ENCODE data around the gene GMDS. TPM values are rescaled to one million over a fixed set of nuclear protein-coding genes. Genes with fewer than 3 reads are reported as not detected.

The GMDS gene
- total RNA-seq, 2 donors from 2014 or later, result 18.2 to 20.5 TPM

- H3K4me3 Mint-ChIP-seq, result no peak overlapping the region
- H3K27me3 Mint-ChIP-seq, result peaks cover 60% of the 10 kb centered on the region
- no peak for ATAC-seq
- DNase-seq, result no peak
- H3K9me3 ChIP-seq (ENCODE audit: control insufficient read depth, low read length, poor library complexity, severe bottlenecking), result no peaks in the 10 kb centered on the region
- peaks cover 11% of the 10 kb centered on the region for H3K36me3 Mint-ChIP-seq (ENCODE audit: low read depth)
- H3K4me1 Mint-ChIP-seq, result peaks cover 18% of the 10 kb centered on the region
- H3K27ac Mint-ChIP-seq, result no peak overlapping the region
Measured at GRCh38 chr6:1621070-1621701, 624.2 kb downstream of the GMDS start.

GRCh38 chr6:1620504-1621069 is 624.8 kb downstream of the GMDS start:
- DNase-seq, result no peak
- H3K27ac Mint-ChIP-seq, result no peak overlapping the region
- H3K36me3 Mint-ChIP-seq (ENCODE audit: low read depth), result peaks cover 11% of the 10 kb centered on the region
- no peaks in the 10 kb centered on the region for H3K9me3 ChIP-seq (ENCODE audit: control insufficient read depth, low read length, poor library complexity, severe bottlenecking)
- ATAC-seq, result no peak
- H3K4me1 Mint-ChIP-seq, result peaks cover 14% of the 10 kb centered on the region
- no peak overlapping the region for H3K4me3 Mint-ChIP-seq
- H3K27me3 Mint-ChIP-seq, result peaks cover 54% of the 10 kb centered on the region

GRCh38 chr6:1619673-1620503 is 625.5 kb downstream of the GMDS start:
- peaks cover 47% of the 10 kb centered on the region for H3K27me3 Mint-ChIP-seq
- H3K27ac Mint-ChIP-seq, result no peak overlapping the region
- peaks cover 7% of the 10 kb centered on the region for H3K4me1 Mint-ChIP-seq
- peak overlapping the region; percentile 39 for H3K4me3 Mint-ChIP-seq
- no peaks in the 10 kb centered on the region for H3K9me3 ChIP-seq (ENCODE audit: control insufficient read depth, low read length, poor library complexity, severe bottlenecking)
- peak; percentile 14 for ATAC-seq
- H3K36me3 Mint-ChIP-seq (ENCODE audit: low read depth), result peaks cover 8% of the 10 kb centered on the region
- no peak for DNase-seq

- peaks cover 7% of the 10 kb centered on the region for H3K4me1 Mint-ChIP-seq
- no peaks in the 10 kb centered on the region for H3K9me3 ChIP-seq (ENCODE audit: control insufficient read depth, low read length, poor library complexity, severe bottlenecking)
- peaks cover 47% of the 10 kb centered on the region for H3K27me3 Mint-ChIP-seq
- peak overlapping the region; percentile 39 for H3K4me3 Mint-ChIP-seq
- peaks cover 8% of the 10 kb centered on the region for H3K36me3 Mint-ChIP-seq (ENCODE audit: low read depth)
- DNase-seq, result no peak
- H3K27ac Mint-ChIP-seq, result no peak overlapping the region
- ATAC-seq, result no peak
Measured at GRCh38 chr6:1619098-1619672, 626.2 kb downstream of the GMDS start.

- H3K36me3 Mint-ChIP-seq (ENCODE audit: low read depth), result peaks cover 8% of the 10 kb centered on the region
- H3K27ac Mint-ChIP-seq, result no peak overlapping the region
- DNase-seq (no peak), ATAC-seq (no peak)
- H3K4me1 Mint-ChIP-seq, result peaks cover 10% of the 10 kb centered on the region
- H3K4me3 Mint-ChIP-seq, result peak overlapping the region; percentile 73
- H3K27me3 Mint-ChIP-seq, result peaks cover 47% of the 10 kb centered on the region
- H3K9me3 ChIP-seq (ENCODE audit: control insufficient read depth, low read length, poor library complexity, severe bottlenecking), result no peaks in the 10 kb centered on the region
Measured at GRCh38 chr6:1618311-1619097, 626.9 kb downstream of the GMDS start.

- no peaks in the 10 kb centered on the region for H3K9me3 ChIP-seq (ENCODE audit: control insufficient read depth, low read length, poor library complexity, severe bottlenecking)
- ATAC-seq (no peak), DNase-seq (no peak)
- Mint-ChIP-seq H3K4me3 (no peak overlapping the region), H3K27ac (peak overlapping the region; percentile 39), H3K27me3 (peaks cover 48% of the 10 kb centered on the region), H3K4me1 (peaks cover 10% of the 10 kb centered on the region), H3K36me3 (ENCODE audit: low read depth) (peaks cover 8% of the 10 kb centered on the region)
Measured at GRCh38 chr6:1617466-1618310, 627.7 kb downstream of the GMDS start.

- Mint-ChIP-seq H3K4me3 (no peak overlapping the region), H3K4me1 (peaks cover 13% of the 10 kb centered on the region), H3K27ac (peak overlapping the region; percentile 39), H3K27me3 (peaks cover 48% of the 10 kb centered on the region), H3K36me3 (ENCODE audit: low read depth) (peaks cover 4% of the 10 kb centered on the region)
- no peak for DNase-seq
- ATAC-seq, result no peak
- H3K9me3 ChIP-seq (ENCODE audit: control insufficient read depth, low read length, poor library complexity, severe bottlenecking), result no peaks in the 10 kb centered on the region
Measured at GRCh38 chr6:1616701-1617463, 628.5 kb downstream of the GMDS start.

GRCh38 chr6:1615853-1616420 is 629.5 kb downstream of the GMDS start:
- no peaks in the 10 kb centered on the region for H3K9me3 ChIP-seq (ENCODE audit: control insufficient read depth, low read length, poor library complexity, severe bottlenecking)
- Mint-ChIP-seq H3K27ac (no peak overlapping the region), H3K27me3 (peaks cover 42% of the 10 kb centered on the region), H3K4me3 (no peak overlapping the region), H3K4me1 (peaks cover 15% of the 10 kb centered on the region), H3K36me3 (ENCODE audit: low read depth) (peaks cover 4% of the 10 kb centered on the region)
- ATAC-seq (no peak), DNase-seq (no peak)

- H3K9me3 ChIP-seq (ENCODE audit: control insufficient read depth, low read length, poor library complexity, severe bottlenecking), result no peaks in the 10 kb centered on the region
- no peak for ATAC-seq
- H3K27me3 Mint-ChIP-seq, result peaks cover 46% of the 10 kb centered on the region
- DNase-seq, result no peak
- H3K4me3 Mint-ChIP-seq, result no peak overlapping the region
- H3K36me3 Mint-ChIP-seq (ENCODE audit: low read depth), result peaks cover 4% of the 10 kb centered on the region
- H3K4me1 Mint-ChIP-seq, result peaks cover 19% of the 10 kb centered on the region
- H3K27ac Mint-ChIP-seq, result no peak overlapping the region
Measured at GRCh38 chr6:1615151-1615852, 630.1 kb downstream of the GMDS start.

GRCh38 chr6:1614448-1615150 is 630.8 kb downstream of the GMDS start:
- no peaks in the 10 kb centered on the region for H3K9me3 ChIP-seq (ENCODE audit: control insufficient read depth, low read length, poor library complexity, severe bottlenecking)
- H3K27me3 Mint-ChIP-seq, result peaks cover 46% of the 10 kb centered on the region
- no peak overlapping the region for H3K4me3 Mint-ChIP-seq
- DNase-seq (no peak), ATAC-seq (no peak)
- H3K36me3 Mint-ChIP-seq (ENCODE audit: low read depth), result peaks cover 4% of the 10 kb centered on the region
- peaks cover 19% of the 10 kb centered on the region for H3K4me1 Mint-ChIP-seq
- H3K27ac Mint-ChIP-seq, result no peak overlapping the region
